IMR-90 (cell line): ENCODE results near the gene CREB1. TPM values are rescaled to one million over a fixed set of nuclear protein-coding genes. Genes with fewer than 3 reads are reported as not detected.

Experiments
- ATAC-seq: fragments of 200-7000 bp; cut with Tn5 transposase; 2 replicates; pipeline ENCODE4 v1.9.1; 2020; ENCODE audit warnings: low read depth, mild to moderate bottlenecking, moderate library complexity
- BruUV-seq: library from RNA; stranded (reverse); fragments of 400-500 nt; replicated peaks from 2 replicates; lab custom pipeline; 2021; lab: Mats Ljungman, UMichigan
- CTCF ChIA-PET: fragments of 300-600 bp; formaldehyde crosslinking; extraction: SDS; loops from one replicate; lab custom pipeline; 2021; ENCODE audit warnings: antibody characterized with exemption; lab: Yijun Ruan, JAX
- POLR2A ChIA-PET: fragments of 300-600 bp; sonication (Branson Sonifier 250); formaldehyde crosslinking; loops from one replicate; lab custom pipeline; 2022; ENCODE audit warnings: antibody characterized with exemption; ENCODE audit not compliant: unreplicated experiment; lab: Charles Lee
- DNase-seq: peaks from one replicate; pipeline ENCODE4 v3.0.0; 2013
- H2AFZ ChIP-seq: replicated peaks from 2 replicates; pipeline ENCODE3; 2013; ENCODE audit warnings: low read length, mild to moderate bottlenecking; ENCODE audit not compliant: poor library complexity
- H2AK5ac ChIP-seq: 2 replicates; pipeline ENCODE4 v1.6.1; 2013; ENCODE audit warnings: low read depth, low read length, inconsistent platforms
- H2AK9ac ChIP-seq: replicated peaks from 2 replicates; pipeline ENCODE3; 2013; ENCODE audit warnings: mild to moderate bottlenecking, low read depth, low read length, moderate library complexity; ENCODE audit not compliant: poor library complexity
- H2BK120ac ChIP-seq: 2 replicates; pipeline ENCODE4 v1.6.1; 2013; ENCODE audit warnings: low read depth, low read length, inconsistent platforms
- H2BK15ac ChIP-seq: 3 replicates; pipeline ENCODE4 v1.6.1; 2013; ENCODE audit warnings: low read depth, low read length, inconsistent platforms
- H2BK20ac ChIP-seq: 2 replicates; pipeline ENCODE4 v1.6.1; 2013; ENCODE audit warnings: low read depth, mild to moderate bottlenecking, inconsistent platforms, low read length, moderate library complexity
- H2BK5ac ChIP-seq: 2 replicates; pipeline ENCODE4 v1.6.1; 2013; ENCODE audit warnings: mild to moderate bottlenecking, low read depth, low read length, inconsistent platforms; ENCODE audit not compliant: poor library complexity, severe bottlenecking
- H3K14ac ChIP-seq: replicated peaks from 2 replicates; pipeline ENCODE4 v1.6.1; 2013; ENCODE audit warnings: low read depth, low read length, inconsistent platforms
- H3K18ac ChIP-seq: 2 replicates; pipeline ENCODE4 v1.6.1; 2013; ENCODE audit warnings: low read depth, low read length, control low read depth
- H3K23ac ChIP-seq: 2 replicates; pipeline ENCODE4 v1.6.1; 2013; ENCODE audit warnings: low read depth, low read length, inconsistent platforms
- H3K27ac ChIP-seq: 2 replicates; pipeline ENCODE4 v1.5.1; 2013; ENCODE audit warnings: mild to moderate bottlenecking, control low read depth, low read length; ENCODE audit not compliant: insufficient read depth
- H3K27me3 ChIP-seq: 2 replicates; pipeline ENCODE4 v1.6.1; 2013; ENCODE audit warnings: low read length; ENCODE audit not compliant: control insufficient read depth, insufficient read depth
- H3K36me3 ChIP-seq: 2 replicates; pipeline ENCODE4 v1.6.1; 2013; ENCODE audit warnings: low read length, mixed read lengths; ENCODE audit not compliant: control insufficient read depth, insufficient read depth
- H3K4ac ChIP-seq: 2 replicates; pipeline ENCODE4 v1.6.1; 2013; ENCODE audit warnings: low read depth, low read length, inconsistent platforms
- H3K4me1 ChIP-seq: 2 replicates; pipeline ENCODE4 v1.6.1; 2013; ENCODE audit warnings: low read length, mixed read lengths; ENCODE audit not compliant: control insufficient read depth, insufficient read depth
- H3K4me2 ChIP-seq: 2 replicates; pipeline ENCODE4 v1.6.1; 2013; ENCODE audit warnings: low read depth, mild to moderate bottlenecking, control low read depth, low read length, moderate library complexity
- H3K4me3 ChIP-seq: 2 replicates; pipeline ENCODE4 v1.5.1; 2013; ENCODE audit warnings: low read depth, mild to moderate bottlenecking, control low read depth, low read length, moderate library complexity; ENCODE audit not compliant: insufficient read depth
- H3K56ac ChIP-seq: 2 replicates; pipeline ENCODE4 v1.6.1; 2013; ENCODE audit warnings: low read length, inconsistent platforms; ENCODE audit not compliant: insufficient read depth; ENCODE audit errors: extremely low read depth
- H3K79me1 ChIP-seq, 2 experiments: 2 replicates each; pipeline ENCODE4 v1.6.1; 2013; ENCODE audit warnings: low read length in 2 of 2, inconsistent platforms in 1 of 2, low read depth in 1 of 2
- H3K9ac ChIP-seq: 2 replicates; pipeline ENCODE4 v1.6.1; 2013; ENCODE audit warnings: low read depth, low read length, control low read depth
- H3K9me1 ChIP-seq: 2 replicates; pipeline ENCODE4 v1.6.1; 2013; ENCODE audit warnings: low read length, inconsistent platforms; ENCODE audit not compliant: insufficient read depth
- H3K9me3 ChIP-seq: 2 replicates; pipeline ENCODE4 v1.6.1; 2013; ENCODE audit warnings: low read length; ENCODE audit not compliant: control insufficient read depth, insufficient read depth
- H4K20me1 ChIP-seq: 2 replicates; pipeline ENCODE4 v1.6.1; 2013; ENCODE audit warnings: low read length, inconsistent platforms; ENCODE audit not compliant: insufficient read depth
- H4K5ac ChIP-seq: 2 replicates; pipeline ENCODE4 v1.6.1; 2013; ENCODE audit warnings: mild to moderate bottlenecking, low read depth, low read length, control low read depth
- H4K8ac ChIP-seq, 2 experiments: 2 replicates each; pipeline ENCODE4 v1.6.1; 2013; ENCODE audit warnings: low read depth in 2 of 2, low read length in 2 of 2, control low read depth in 1 of 2, inconsistent platforms in 1 of 2
- H4K91ac ChIP-seq: 2 replicates; pipeline ENCODE4 v1.6.1; 2013; ENCODE audit warnings: low read depth, low read length, inconsistent platforms; ENCODE audit not compliant: insufficient read depth
- BHLHE40 ChIP-seq: fragments of 150-350 bp; IDR thresholded peaks from 2 replicates; pipeline ENCODE4 v1.6.1; 2016; ENCODE audit warnings: mild to moderate bottlenecking, low read depth, low read length
- CEBPB ChIP-seq: IDR thresholded peaks from 2 replicates; pipeline ENCODE4 v1.6.1; 2012; ENCODE audit warnings: low read depth, low read length, improper control_type of control experiment
- FOS ChIP-seq: fragments of 150-350 bp; IDR thresholded peaks from 2 replicates; pipeline ENCODE4 v1.6.1; 2016; ENCODE audit warnings: low read depth, low read length
- MAZ ChIP-seq: IDR thresholded peaks from 2 replicates; pipeline ENCODE4 v1.6.1; 2012; ENCODE audit warnings: low read depth, mild to moderate bottlenecking, low read length, improper control_type of control experiment, moderate library complexity, borderline replicate concordance
- MXI1 ChIP-seq: IDR thresholded peaks from 2 replicates; pipeline ENCODE4 v1.6.1; 2012; ENCODE audit warnings: low read depth, mild to moderate bottlenecking, low read length, moderate library complexity, borderline replicate concordance
- NFE2L2 ChIP-seq: fragments of 150-350 bp; IDR thresholded peaks from 2 replicates; pipeline ENCODE4 v1.6.1; 2016; ENCODE audit warnings: low read depth, mild to moderate bottlenecking, low read length
- RAD21 ChIP-seq: IDR thresholded peaks from 2 replicates; pipeline ENCODE4 v1.6.1; 2012; ENCODE audit warnings: low read length, improper control_type of control experiment
- RCOR1 ChIP-seq: IDR thresholded peaks from 2 replicates; pipeline ENCODE4 v1.6.1; 2012; ENCODE audit warnings: mild to moderate bottlenecking, low read length, improper control_type of control experiment; ENCODE audit not compliant: insufficient replicate concordance
- RFX5 ChIP-seq: IDR thresholded peaks from 2 replicates; pipeline ENCODE4 v1.8.0; 2012; ENCODE audit warnings: low read depth, mild to moderate bottlenecking, low read length, moderate library complexity
- SMC3 ChIP-seq: fragments of 150-350 bp; IDR thresholded peaks from 2 replicates; pipeline ENCODE4 v1.6.1; 2016; ENCODE audit warnings: low read depth, mild to moderate bottlenecking, antibody characterized with exemption, low read length, moderate library complexity
- WGBS, 2 experiments: methylation state at CpG; one replicate each; pipeline versions ENCODE4 v1.1.5 to v1.1.7; 2013; ENCODE audit warnings: missing lambda C conversion rate in 2 of 2; ENCODE audit not compliant: insufficient read length in 1 of 2; ENCODE audit errors: extremely low coverage in 2 of 2; 5-methylcytosine and 5-hydroxymethylcytosine counted together
- dilution Hi-C: fragments of 300-500 bp; cut with HindIII; formaldehyde crosslinking; loops from one replicate; pipeline ENCODE4 v1.14.3; 2018; ENCODE audit warnings: low sequenced_read_pairs; ENCODE audit not compliant: unreplicated experiment
- in situ Hi-C: fragments of 300-500 bp; cut with MboI; formaldehyde crosslinking; loops from 3 replicates; pipeline ENCODE4 v1.14.3; 2019; ENCODE audit warnings: low sequenced_read_pairs, inconsistent platforms, mixed read lengths
- intact Hi-C: fragments of 100-400 bp; cut with micrococcal nuclease; formaldehyde crosslinking; loops from 2 replicates; pipeline ENCODE4 v1.10.0; 2022
- polyA plus RNA-seq, 3 experiments: library from polyadenylated mRNA; depleted of rRNA; stranded (reverse); fragments of >200 nt; gene quantifications; 2 replicates each; pipeline ENCODE4 v1.2.3, GENCODE V29; 2012; ENCODE audit warnings: low replicate concordance in 1 of 3
- total RNA-seq: library from RNA; depleted of rRNA; stranded (reverse); fragments of >200 nt; gene quantifications from 2 replicates; pipeline ENCODE4 v1.2.3, GENCODE V29; 2012
- TF ChIP-seq, protein P1 (sequence below): conservative IDR thresholded peaks from 2 replicates; pipeline ENCODE4 v1.5.1; 2012; ENCODE audit warnings: mild to moderate bottlenecking, low read depth, low read length, improper control_type of control experiment
- TF ChIP-seq, protein P2 (sequence below): fragments of 150-350 bp; IDR thresholded peaks from 2 replicates; pipeline ENCODE4 v1.6.1; 2016; ENCODE audit warnings: low read depth, mild to moderate bottlenecking, low read length, moderate library complexity, borderline replicate concordance

Gene CREB1
- total and polyA plus RNA-seq, 2 of the 4 experiments (the other 2 are of a cell fraction): 22.4 to 94.5 TPM

DNA sequence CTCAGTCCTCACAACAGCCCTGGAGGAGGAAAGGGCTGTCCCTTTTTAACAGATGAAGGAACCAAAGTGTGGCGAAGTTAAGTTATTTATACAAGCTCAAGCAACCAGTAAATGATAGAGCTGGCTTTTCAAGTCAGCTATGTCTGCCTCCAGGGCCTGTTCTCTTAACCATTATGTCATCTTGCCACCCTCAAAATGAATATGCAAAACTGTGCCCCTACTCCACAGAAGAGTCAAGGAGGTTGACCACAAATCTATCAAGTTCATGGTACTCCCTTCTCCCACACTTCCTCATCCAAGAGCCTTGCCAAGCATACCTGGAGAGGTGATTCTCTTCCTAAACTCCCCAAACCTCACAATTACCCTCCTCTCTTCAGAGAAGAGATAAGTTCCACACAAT is 37.3 kb upstream of the CREB1 start:
- Histone ChIP-seq H3K56ac (no peak overlapping the region), H3K9ac (no peak overlapping the region), H4K5ac (no peak overlapping the region), H4K91ac (no peak overlapping the region), H3K36me3 (no peaks in the 10 kb centered on the region), H3K4ac (no peak overlapping the region), H2BK20ac (no peak overlapping the region), H3K27me3 (no peaks in the 10 kb centered on the region), H3K79me1 (no peaks in the 10 kb centered on the region), H2BK15ac (no peak overlapping the region), H4K8ac (no peak overlapping the region), H2AFZ (no peak overlapping the region), H3K23ac (no peak overlapping the region), H2BK5ac (no peak overlapping the region), H3K4me3 (no peak overlapping the region), H3K18ac (no peak overlapping the region), H3K14ac (no peak overlapping the region), H3K4me2 (no peak overlapping the region), H2AK5ac (no peak overlapping the region), H2AK9ac (no peak overlapping the region), H3K9me3 (no peaks in the 10 kb centered on the region), H3K9me1 (peaks cover 2% of the 10 kb centered on the region; the same call in 1 of the 2 replicates), H4K20me1 (no peaks in the 10 kb centered on the region), H3K4me1 (peaks cover 5% of the 10 kb centered on the region), H2BK120ac (no peak overlapping the region), H3K27ac (no peak overlapping the region)
- ATAC-seq: no peak
- in situ Hi-C loops: loop anchor here (25.0 kb wide), 1 partner anchor 570 kb away; no protein-coding TSS in a partner anchor
- no peak for DNase-seq
- intact Hi-C loops: loop anchor here (5.0 kb wide), 1 partner anchor 220 kb away; the partner anchor contains the start of gene CCNYL1
- BruUV-seq: no TSS peak
- WGBS, 2 experiments: no CpG with 5 or more reads among the region's 1 CpG
- CTCF ChIA-PET: interaction anchor here (1.0 kb wide), 1 partner anchor 13 kb away, joined by 3 read pairs; no protein-coding TSS in a partner anchor
- dilution Hi-C loops: no loop called here
- POLR2A ChIA-PET: no interaction called here
- no peak for TF ChIP-seq SMC3
- TF ChIP-seq, protein P1, sequence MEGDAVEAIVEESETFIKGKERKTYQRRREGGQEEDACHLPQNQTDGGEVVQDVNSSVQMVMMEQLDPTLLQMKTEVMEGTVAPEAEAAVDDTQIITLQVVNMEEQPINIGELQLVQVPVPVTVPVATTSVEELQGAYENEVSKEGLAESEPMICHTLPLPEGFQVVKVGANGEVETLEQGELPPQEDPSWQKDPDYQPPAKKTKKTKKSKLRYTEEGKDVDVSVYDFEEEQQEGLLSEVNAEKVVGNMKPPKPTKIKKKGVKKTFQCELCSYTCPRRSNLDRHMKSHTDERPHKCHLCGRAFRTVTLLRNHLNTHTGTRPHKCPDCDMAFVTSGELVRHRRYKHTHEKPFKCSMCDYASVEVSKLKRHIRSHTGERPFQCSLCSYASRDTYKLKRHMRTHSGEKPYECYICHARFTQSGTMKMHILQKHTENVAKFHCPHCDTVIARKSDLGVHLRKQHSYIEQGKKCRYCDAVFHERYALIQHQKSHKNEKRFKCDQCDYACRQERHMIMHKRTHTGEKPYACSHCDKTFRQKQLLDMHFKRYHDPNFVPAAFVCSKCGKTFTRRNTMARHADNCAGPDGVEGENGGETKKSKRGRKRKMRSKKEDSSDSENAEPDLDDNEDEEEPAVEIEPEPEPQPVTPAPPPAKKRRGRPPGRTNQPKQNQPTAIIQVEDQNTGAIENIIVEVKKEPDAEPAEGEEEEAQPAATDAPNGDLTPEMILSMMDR: no peak
- TF ChIP-seq BHLHE40: no peak
- TF ChIP-seq NFE2L2: no peak
- no peak for TF ChIP-seq FOS
- TF ChIP-seq, protein P2, sequence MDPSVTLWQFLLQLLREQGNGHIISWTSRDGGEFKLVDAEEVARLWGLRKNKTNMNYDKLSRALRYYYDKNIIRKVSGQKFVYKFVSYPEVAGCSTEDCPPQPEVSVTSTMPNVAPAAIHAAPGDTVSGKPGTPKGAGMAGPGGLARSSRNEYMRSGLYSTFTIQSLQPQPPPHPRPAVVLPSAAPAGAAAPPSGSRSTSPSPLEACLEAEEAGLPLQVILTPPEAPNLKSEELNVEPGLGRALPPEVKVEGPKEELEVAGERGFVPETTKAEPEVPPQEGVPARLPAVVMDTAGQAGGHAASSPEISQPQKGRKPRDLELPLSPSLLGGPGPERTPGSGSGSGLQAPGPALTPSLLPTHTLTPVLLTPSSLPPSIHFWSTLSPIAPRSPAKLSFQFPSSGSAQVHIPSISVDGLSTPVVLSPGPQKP: no peak
- TF ChIP-seq RAD21: no peak
- no peak for TF ChIP-seq RCOR1
- no peak for TF ChIP-seq RFX5
- TF ChIP-seq MAZ: no peak
- no peak for TF ChIP-seq MXI1
- TF ChIP-seq CEBPB: no peak
